H1 (cell line): ENCODE results near the gene INHBC. TPM values are rescaled to one million over a fixed set of nuclear protein-coding genes. Genes with fewer than 3 reads are reported as not detected.
"Not testable (repeated sequence)": the region's sequence is repeated elsewhere in the genome, so short reads cannot be mapped to it uniquely, and the experiment has no call there.

Experiments
- CTCF ChIA-PET: fragments of 300-600 bp; sonication (Branson Sonifier 250); formaldehyde crosslinking; loops from one replicate; lab custom pipeline; 2021; ENCODE audit not compliant: partially characterized antibody; lab: Charles Lee
- POLR2A ChIA-PET: fragments of 300-600 bp; sonication (Branson Sonifier 250); formaldehyde crosslinking; loops from one replicate; lab custom pipeline; 2021; ENCODE audit warnings: inconsistent platforms; ENCODE audit not compliant: partially characterized antibody; lab: Charles Lee
- DNase-seq, 2 experiments: peaks; one replicate each; pipeline versions ENCODE4 v3.0.0 to v3.0.0-alpha.2; 2010 to 2022; ENCODE audit warnings: low spot score in 2 of 2, low read depth in 1 of 2, mixed read lengths in 1 of 2
- FAIRE-seq: peaks from 2 replicates; lab custom pipeline; 2011; peaks lifted over from hg19 to GRCh38; lab: Jason Lieb, UNC
- H2AFZ ChIP-seq: 2 replicates; pipeline ENCODE4 v1.8.1; 2012; ENCODE audit warnings: low read length, inconsistent platforms
- H2AK5ac ChIP-seq: 2 replicates; pipeline ENCODE4 v1.6.1; 2013; ENCODE audit warnings: low read depth, low read length
- H2BK120ac ChIP-seq: replicated peaks from 2 replicates; pipeline ENCODE3; 2013; ENCODE audit warnings: low read depth, low read length, inconsistent platforms
- H2BK12ac ChIP-seq: 2 replicates; pipeline ENCODE4 v1.6.1; 2013; ENCODE audit warnings: low read depth, low read length
- H2BK15ac ChIP-seq: 2 replicates; pipeline ENCODE4 v1.6.1; 2013; ENCODE audit warnings: low read length
- H2BK20ac ChIP-seq: 2 replicates; pipeline ENCODE4 v1.6.1; 2013; ENCODE audit warnings: low read length
- H2BK5ac ChIP-seq: 2 replicates; pipeline ENCODE4 v1.6.1; 2013; ENCODE audit warnings: low read depth, low read length
- H3K14ac ChIP-seq: 2 replicates; pipeline ENCODE4 v1.6.1; 2013; ENCODE audit warnings: inconsistent platforms; ENCODE audit not compliant: insufficient read length
- H3K18ac ChIP-seq: 2 replicates; pipeline ENCODE4 v1.6.1; 2013; ENCODE audit warnings: low read length; ENCODE audit errors: extremely low read depth
- H3K23ac ChIP-seq: 2 replicates; pipeline ENCODE4 v1.6.1; 2013; ENCODE audit warnings: inconsistent platforms; ENCODE audit not compliant: insufficient read length
- H3K23me2 ChIP-seq: 2 replicates; pipeline ENCODE4 v1.6.1; 2013; ENCODE audit warnings: low read depth, low read length
- H3K27ac ChIP-seq: 2 replicates; pipeline ENCODE4 v1.6.1; 2011; ENCODE audit warnings: low read depth, low read length, inconsistent platforms
- H3K27me3 ChIP-seq, 4 experiments: replicated peaks in 1 of 4; 1 replicate in 1 of 4; 2 replicates in 3 of 4; pipeline versions ENCODE4 v1.6.1 to v1.8.1; 2011 to 2013; ENCODE audit warnings: low read length in 3 of 4, mild to moderate bottlenecking in 3 of 4, inconsistent platforms in 2 of 4, mixed read lengths in 2 of 4, moderate library complexity in 1 of 4; ENCODE audit not compliant: control insufficient read depth in 3 of 4, insufficient read depth in 3 of 4; ENCODE audit errors: extremely low read depth in 1 of 4
- H3K36me3 ChIP-seq, 4 experiments: 2 replicates each; pipeline versions ENCODE4 v1.6.1 to v1.8.1; 2011 to 2013; ENCODE audit warnings: mild to moderate bottlenecking in 4 of 4, low read length in 3 of 4, moderate library complexity in 2 of 4, control low read depth in 1 of 4, inconsistent platforms in 1 of 4; ENCODE audit not compliant: insufficient read depth in 4 of 4, control insufficient read depth in 2 of 4
- H3K4ac ChIP-seq: replicated peaks from 2 replicates; pipeline ENCODE3; 2013; ENCODE audit warnings: low read length, low read depth, mixed read lengths, inconsistent platforms; ENCODE audit not compliant: insufficient read length
- H3K4me1 ChIP-seq, 4 experiments: replicated peaks in 1 of 4; 1 replicate in 1 of 4; 2 replicates in 3 of 4; pipeline versions ENCODE4 v1.6.1 to v1.8.1; 2011 to 2013; ENCODE audit warnings: low read length in 3 of 4, inconsistent platforms in 2 of 4, mixed read lengths in 1 of 4; ENCODE audit not compliant: insufficient read depth in 4 of 4, control insufficient read depth in 3 of 4
- H3K4me2 ChIP-seq, 2 experiments: 2 replicates each; pipeline versions ENCODE4 v1.6.1 to v1.8.1; 2011 to 2013; ENCODE audit warnings: low read depth in 2 of 2, low read length in 2 of 2, control low read depth in 1 of 2, inconsistent platforms in 1 of 2, mild to moderate bottlenecking in 1 of 2; ENCODE audit not compliant: insufficient read depth in 1 of 2
- H3K4me3 ChIP-seq, 4 experiments: fragments of 200-600, 300-600 bp in 1 of 4; sonication (generic), shearing (Covaris generic), sonication (Bioruptor Twin) in 1 of 4; 2 replicates each; pipeline versions ENCODE4 v1.5.1 to v1.8.1; 2011 to 2016; ENCODE audit warnings: low read length in 4 of 4, low read depth in 3 of 4, control low read depth in 2 of 4, inconsistent platforms in 2 of 4, mild to moderate bottlenecking in 2 of 4, mixed read lengths in 1 of 4, moderate library complexity in 1 of 4; ENCODE audit not compliant: insufficient read depth in 2 of 4; ENCODE audit errors: extremely low read depth in 1 of 4
- H3K56ac ChIP-seq: replicated peaks from 2 replicates; pipeline ENCODE3; 2013; ENCODE audit warnings: low read depth, mild to moderate bottlenecking, mixed read lengths, low read length, inconsistent platforms; ENCODE audit not compliant: insufficient read length
- H3K79me1 ChIP-seq: 2 replicates; pipeline ENCODE4 v1.6.1; 2013; ENCODE audit warnings: low read depth, low read length, control low read depth
- H3K79me2 ChIP-seq, 2 experiments: 2 replicates each; pipeline versions ENCODE4 v1.6.1 to v1.8.1; 2012 to 2013; ENCODE audit warnings: low read length in 2 of 2, mild to moderate bottlenecking in 2 of 2, inconsistent platforms in 1 of 2; ENCODE audit not compliant: insufficient read depth in 2 of 2, control insufficient read depth in 1 of 2
- H3K9ac ChIP-seq, 4 experiments: replicated peaks in 1 of 4; 1 replicate in 1 of 4; 2 replicates in 3 of 4; pipeline versions ENCODE4 v1.6.1 to v1.8.1; 2011 to 2013; ENCODE audit warnings: low read depth in 3 of 4, low read length in 3 of 4, control low read depth in 2 of 4, mild to moderate bottlenecking in 2 of 4, moderate library complexity in 2 of 4, inconsistent platforms in 1 of 4; ENCODE audit errors: extremely low read depth in 1 of 4
- H3K9me3 ChIP-seq, 2 experiments: 2 replicates each; pipeline versions ENCODE4 v1.6.1 to v1.8.1; 2012 to 2013; ENCODE audit warnings: mild to moderate bottlenecking in 2 of 2, moderate library complexity in 2 of 2, control low read depth in 1 of 2, inconsistent platforms in 1 of 2, low read depth in 1 of 2, low read length in 1 of 2, mixed read lengths in 1 of 2; ENCODE audit not compliant: insufficient read depth in 2 of 2
- H4K20me1 ChIP-seq, 2 experiments: replicated peaks in 1 of 2; 2 replicates each; pipeline versions ENCODE3 to v1.8.1; 2011 to 2013; ENCODE audit warnings: inconsistent platforms in 2 of 2, low read length in 2 of 2, mild to moderate bottlenecking in 1 of 2; ENCODE audit not compliant: insufficient read depth in 2 of 2, control insufficient read depth in 1 of 2
- H4K5ac ChIP-seq: 2 replicates; pipeline ENCODE4 v1.6.1; 2013; ENCODE audit warnings: low read length, low read depth, mixed read lengths, inconsistent platforms; ENCODE audit not compliant: insufficient read length
- H4K8ac ChIP-seq: 2 replicates; pipeline ENCODE4 v1.8.0; 2013; ENCODE audit warnings: mild to moderate bottlenecking, moderate library complexity, low read length, inconsistent platforms; ENCODE audit not compliant: insufficient read depth; ENCODE audit errors: extremely low read depth
- H4K91ac ChIP-seq: replicated peaks from 2 replicates; pipeline ENCODE3; 2013; ENCODE audit warnings: low read length, mixed read lengths, inconsistent platforms; ENCODE audit not compliant: insufficient read length
- ASH2L ChIP-seq: fragments of 200-600, 300-600 bp; sonication (generic); IDR thresholded peaks from one replicate; pipeline ENCODE4 v1.7.1; 2017; ENCODE audit warnings: low read length
- NANOG ChIP-seq: IDR thresholded peaks from 2 replicates; pipeline ENCODE4 v1.6.1; 2011; ENCODE audit warnings: low read length, low read depth, mild to moderate bottlenecking, inconsistent platforms; ENCODE audit not compliant: insufficient read depth, poor library complexity, severe bottlenecking
- POLR2A ChIP-seq, 2 experiments: IDR thresholded peaks; 1 replicate in 1 of 2; 2 replicates in 1 of 2; pipeline ENCODE4 v1.6.1; 2011; ENCODE audit warnings: low read depth in 2 of 2, low read length in 2 of 2, mild to moderate bottlenecking in 2 of 2; ENCODE audit errors: control extremely low read depth in 1 of 2
- SP2 ChIP-seq: IDR thresholded peaks from 2 replicates; pipeline ENCODE4 v1.6.1; 2012; ENCODE audit warnings: mild to moderate bottlenecking, low read length, inconsistent platforms
- ZNF274 ChIP-seq: IDR thresholded peaks from 2 replicates; pipeline ENCODE4 v1.7.0; 2012; ENCODE audit warnings: low read length, borderline replicate concordance; ENCODE audit errors: extremely low read depth
- WGBS, 2 experiments: shearing (Covaris generic) in 1 of 2; methylation state at CpG; one replicate each; pipeline versions ENCODE4 v1.1.6 to v1.1.7; 2013 to 2015; ENCODE audit warnings: low lambda C conversion rate in 2 of 2, mixed read lengths in 2 of 2, inconsistent platforms in 1 of 2, low coverage in 1 of 2, missing lambda C conversion rate in 1 of 2; ENCODE audit not compliant: insufficient replicate concordance in 2 of 2, insufficient coverage in 1 of 2, insufficient read length in 1 of 2; ENCODE audit errors: extremely low coverage in 1 of 2, missing lambda C conversion rate in 1 of 2; 5-methylcytosine and 5-hydroxymethylcytosine counted together
- polyA plus RNA-seq, 7 experiments: library from polyadenylated mRNA; depleted of rRNA in 3 of 7; stranded (reverse) in 5 of 7; unstranded in 2 of 7; fragments of >200 nt in 5 of 7; fragments of 200-250 nt in 2 of 7; gene quantifications; 1 replicate in 5 of 7; 2 replicates in 1 of 7; 4 replicates in 1 of 7; pipeline versions ENCODE4 v1.2.1 to v1.2.3, GENCODE V29; 2011 to 2013; ENCODE audit warnings: missing spikeins in 2 of 7, mixed read lengths in 2 of 7
- total RNA-seq: library from RNA; stranded (reverse); fragmentation: NEBNext Ultra II Directional; extraction: Animal tissue kit (Norgen Biotek cat#: 25700); gene quantifications from 2 replicates; pipeline ENCODE4 v1.2.1, GENCODE V29; 2021

INHBC gene
- total and polyA plus RNA-seq, 2 of the 8 experiments (the other 6 are each of a cell fraction or from before 2014, with no cell fraction given): 0.15 TPM; not detected in 1

GRCh38 chr12:57420482-57420881 is 14.1 kb upstream of the INHBC start (continued):
- TF ChIP-seq NANOG (no peak), ZNF274 (no peak), POLR2A (IDR thresholded peaks at IDR 0.05; ENCODE audit: control extremely low read depth in 1 of 2, low read depth in 2 of 2, low read length in 2 of 2) (no peak), ASH2L (no peak), SP2 (no peak)

- not testable (repeated sequence) for DNase-seq, H2BK5ac ChIP-seq, FAIRE-seq, H4K5ac ChIP-seq, H3K79me1 ChIP-seq, H3K23ac ChIP-seq, H3K4me3 ChIP-seq, H4K91ac ChIP-seq, H3K9ac ChIP-seq, H3K36me3 ChIP-seq, H4K8ac ChIP-seq, H3K9me3 ChIP-seq, H3K4ac ChIP-seq, H3K14ac ChIP-seq, H3K23me2 ChIP-seq, H2BK12ac ChIP-seq, H2BK20ac ChIP-seq, H2BK120ac ChIP-seq, H3K27me3 ChIP-seq, H2AK5ac ChIP-seq, H4K20me1 ChIP-seq, H3K27ac ChIP-seq, H2AFZ ChIP-seq, H3K4me2 ChIP-seq, H3K56ac ChIP-seq, H3K4me1 ChIP-seq, H3K18ac ChIP-seq, H2BK15ac ChIP-seq
- ChIA-PET CTCF (interaction anchor here (0.7 to 1.7 kb wide), 8 partner anchors 24 to 213 kb away, joined by 3 to 7 read pairs (median 3); no protein-coding TSS in a partner anchor), POLR2A (interaction anchor here (0.8 to 13.2 kb wide), 4 partner anchors 12 to 32 kb away, joined by 3 to 168 read pairs (median 14); partner anchors contain the start of gene INHBE)
- H3K79me2 ChIP-seq: peaks cover 0 to 14% of the 10 kb centered on the region in 2 experiments; a peak in 2 of 4 replicates
- WGBS, 2 experiments: 97% methylated on average over 10 of the region's 10 CpGs; no CpG with 5 or more reads in 1 of the 2 experiments
These were observed 7.6 kb upstream of the INHBC start for GRCh38 chr12:57426948-57427347.
